ENCODE data around the gene MRPS31. TPM values are rescaled to one million over a fixed set of nuclear protein-coding genes. Genes with fewer than 3 reads are reported as not detected.

Gene MRPS31
- total RNA-seq, 1 donor from 2014 or later, result 28.8 TPM

- Mint-ChIP-seq H3K27me3 (ENCODE audit: unreplicated experiment) (no peaks in the 10 kb centered on the region), H3K9me3 (ENCODE audit: unreplicated experiment) (peaks cover 3% of the 10 kb centered on the region)
These were observed 8.9 kb upstream of the MRPS31 start for GRCh38 chr13:40779796-40780285.

GRCh38 chr13:40779049-40779448, 8.1 kb upstream of the MRPS31 start:
- TF ChIP-seq, protein P1, sequence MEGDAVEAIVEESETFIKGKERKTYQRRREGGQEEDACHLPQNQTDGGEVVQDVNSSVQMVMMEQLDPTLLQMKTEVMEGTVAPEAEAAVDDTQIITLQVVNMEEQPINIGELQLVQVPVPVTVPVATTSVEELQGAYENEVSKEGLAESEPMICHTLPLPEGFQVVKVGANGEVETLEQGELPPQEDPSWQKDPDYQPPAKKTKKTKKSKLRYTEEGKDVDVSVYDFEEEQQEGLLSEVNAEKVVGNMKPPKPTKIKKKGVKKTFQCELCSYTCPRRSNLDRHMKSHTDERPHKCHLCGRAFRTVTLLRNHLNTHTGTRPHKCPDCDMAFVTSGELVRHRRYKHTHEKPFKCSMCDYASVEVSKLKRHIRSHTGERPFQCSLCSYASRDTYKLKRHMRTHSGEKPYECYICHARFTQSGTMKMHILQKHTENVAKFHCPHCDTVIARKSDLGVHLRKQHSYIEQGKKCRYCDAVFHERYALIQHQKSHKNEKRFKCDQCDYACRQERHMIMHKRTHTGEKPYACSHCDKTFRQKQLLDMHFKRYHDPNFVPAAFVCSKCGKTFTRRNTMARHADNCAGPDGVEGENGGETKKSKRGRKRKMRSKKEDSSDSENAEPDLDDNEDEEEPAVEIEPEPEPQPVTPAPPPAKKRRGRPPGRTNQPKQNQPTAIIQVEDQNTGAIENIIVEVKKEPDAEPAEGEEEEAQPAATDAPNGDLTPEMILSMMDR (IDR thresholded peaks at IDR 0.05; ENCODE audit: partially characterized antibody, unreplicated experiment), result no peak
- no peaks in the 10 kb centered on the region for H3K27me3 Mint-ChIP-seq (ENCODE audit: unreplicated experiment)
- no peak for DNase-seq
- H3K27ac Mint-ChIP-seq (ENCODE audit: unreplicated experiment), result no peak overlapping the region
- H3K36me3 Mint-ChIP-seq (ENCODE audit: unreplicated experiment), result no peaks in the 10 kb centered on the region
- H3K4me3 Mint-ChIP-seq (ENCODE audit: unreplicated experiment), result no peak overlapping the region
- H3K4me1 Mint-ChIP-seq (ENCODE audit: low read depth, unreplicated experiment), result no peaks in the 10 kb centered on the region
- H3K9me3 Mint-ChIP-seq (ENCODE audit: unreplicated experiment), result peaks cover 3% of the 10 kb centered on the region

More at GRCh38 chr13:40779796-40780285, 8.9 kb upstream of the MRPS31 start:
- TF ChIP-seq, protein P1 (IDR thresholded peaks at IDR 0.05; ENCODE audit: partially characterized antibody, unreplicated experiment), result no peak
- Mint-ChIP-seq H3K4me1 (ENCODE audit: low read depth, unreplicated experiment) (no peaks in the 10 kb centered on the region), H3K27ac (ENCODE audit: unreplicated experiment) (no peak overlapping the region), H3K36me3 (ENCODE audit: unreplicated experiment) (no peaks in the 10 kb centered on the region), H3K4me3 (ENCODE audit: unreplicated experiment) (no peak overlapping the region)
- no peak for DNase-seq

DNA sequence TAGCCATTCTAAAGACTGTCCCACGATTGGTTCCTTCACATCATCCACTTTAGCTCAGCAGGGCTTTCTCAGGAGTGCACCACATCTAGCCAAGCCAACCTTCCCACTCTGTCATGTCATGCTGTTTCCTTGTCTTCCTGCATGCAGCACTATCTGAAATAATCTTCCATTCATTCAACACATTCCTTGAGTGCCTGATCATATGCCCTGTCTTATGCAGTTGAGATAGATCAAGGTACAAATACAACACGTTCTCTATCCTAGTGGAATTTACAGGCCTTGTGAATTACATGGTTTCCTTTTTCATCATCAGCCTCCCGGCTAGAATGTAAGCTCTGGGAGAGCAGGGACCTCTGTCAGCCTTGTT, 6.8 kb upstream of the MRPS31 start:
- Mint-ChIP-seq H3K4me1 (ENCODE audit: low read depth, unreplicated experiment) (no peaks in the 10 kb centered on the region), H3K9me3 (ENCODE audit: unreplicated experiment) (peaks cover 3% of the 10 kb centered on the region), H3K4me3 (ENCODE audit: unreplicated experiment) (no peak overlapping the region), H3K27me3 (ENCODE audit: unreplicated experiment) (no peaks in the 10 kb centered on the region), H3K36me3 (ENCODE audit: unreplicated experiment) (no peaks in the 10 kb centered on the region), H3K27ac (ENCODE audit: unreplicated experiment) (no peak overlapping the region)
- TF ChIP-seq, protein P1 (IDR thresholded peaks at IDR 0.05; ENCODE audit: partially characterized antibody, unreplicated experiment), result no peak
- DNase-seq, result no peak

GRCh38 chr13:40777166-40777808, 6.3 kb upstream of the MRPS31 start:
- H3K4me3 Mint-ChIP-seq (ENCODE audit: unreplicated experiment), result no peak overlapping the region
- H3K36me3 Mint-ChIP-seq (ENCODE audit: unreplicated experiment), result no peaks in the 10 kb centered on the region
- H3K4me1 Mint-ChIP-seq (ENCODE audit: low read depth, unreplicated experiment), result no peaks in the 10 kb centered on the region
- H3K27ac Mint-ChIP-seq (ENCODE audit: unreplicated experiment), result no peak overlapping the region
- no peak for DNase-seq
- no peaks in the 10 kb centered on the region for H3K27me3 Mint-ChIP-seq (ENCODE audit: unreplicated experiment)
- peaks cover 2% of the 10 kb centered on the region for H3K9me3 Mint-ChIP-seq (ENCODE audit: unreplicated experiment)
- TF ChIP-seq, protein P1 (IDR thresholded peaks at IDR 0.05; ENCODE audit: partially characterized antibody, unreplicated experiment), result peak; percentile 79

GRCh38 chr13:40776681-40777165, 5.7 kb upstream of the MRPS31 start:
- Mint-ChIP-seq H3K4me3 (ENCODE audit: unreplicated experiment) (no peak overlapping the region), H3K36me3 (ENCODE audit: unreplicated experiment) (no peaks in the 10 kb centered on the region), H3K9me3 (ENCODE audit: unreplicated experiment) (peaks cover 2% of the 10 kb centered on the region), H3K27me3 (ENCODE audit: unreplicated experiment) (no peaks in the 10 kb centered on the region), H3K4me1 (ENCODE audit: low read depth, unreplicated experiment) (no peaks in the 10 kb centered on the region), H3K27ac (ENCODE audit: unreplicated experiment) (no peak overlapping the region)
- TF ChIP-seq, protein P1 (IDR thresholded peaks at IDR 0.05; ENCODE audit: partially characterized antibody, unreplicated experiment), result no peak
- DNase-seq, result no peak

Data from glutamatergic neuron (in vitro differentiated cells).